Right lobe of liver (tissue), 5 donors: ENCODE results near the gene ALKBH7. TPM values are rescaled to one million over a fixed set of nuclear protein-coding genes. Genes with fewer than 3 reads are reported as not detected.

Experiments used
- microRNA-seq, 2 donors: library from miRNA; unstranded; fragments of <30 nt; microRNA quantifications; one replicate each; pipeline ENCODE4, GENCODE V29; 2019 to 2020
- small RNA-seq, 2 experiments: library from RNA; depleted of rRNA; stranded (forward); fragments of <200 nt; gene quantifications; one replicate each; pipeline ENCODE3, GENCODE V24; 2016
- total RNA-seq, 6 experiments: library from RNA; depleted of rRNA in 2 of 6; stranded (reverse); fragments of >200 nt in 2 of 6; fragmentation: NEBNext Ultra II Directional in 3 of 6; extraction: Animal tissue kit (Norgen Biotek cat#: 25700) in 3 of 6; gene quantifications; one replicate each; pipeline versions ENCODE4 v1.1.0 to v1.2.4, GENCODE V29; 2016 to 2023
- donor health status: DM: no; HTN: no; CAD: no.
- donor health status: DM: no; HTN: no; CAD: no.
- donor health status: DM: no; HTN: yes; CAD: no.
- donor health status: DM: no; HTN: yes; CAD: no.

Gene ALKBH7
- total RNA-seq, 6 experiments from 2014 or later: 60.7 to 78.4 (median 72.2) TPM

Small RNAs within 50 kb of the gene (microRNA-seq; reads per million reads assigned to microRNA genes)
- 2.0 to 4.5 reads per million in 2 donors for gene MIR3940
- 0 reads per million in 2 donors for gene MIR6790
- 0 to 3.9 reads per million in 2 donors for gene MIR6885

Small RNAs within 50 kb of the gene (small RNA-seq; reads per million reads assigned to genes)
- 0 reads per million in 2 experiments for gene MIR6790
- 0 reads per million in 2 experiments for gene MIR6885

Other genes starting within 250 kb of the ALKBH7 start
- not detected for gene ACSBG2, start 237.1 kb upstream of the ALKBH7 start, total RNA-seq
- 10 to 100 TPM; 11.3 to 24.3 (median 15.3) TPM for gene MLLT1, start 92.8 kb upstream of the ALKBH7 start, total RNA-seq
- under 1 TPM in 1 of 6 experiments, not detected in 5; 0.48 TPM for gene ACER1, start 39.2 kb upstream of the ALKBH7 start, total RNA-seq
- 100 to 1,000 TPM in 2 of 6 experiments, 10 to 100 TPM in 4; 38.0 to 112 (median 53.8) TPM for gene CLPP, start 11.3 kb upstream of the ALKBH7 start, total RNA-seq
- gene PSPN, start 3.1 kb downstream of the ALKBH7 start, total RNA-seq: 1 to 10 TPM in 3 of 6 experiments, under 1 TPM in 3; 0.55 to 1.9 (median 1.0) TPM
- 10 to 100 TPM; 12.8 to 22.7 (median 19.8) TPM for gene GTF2F1, start 20.4 kb downstream of the ALKBH7 start, total RNA-seq
- gene KHSRP, start 52.0 kb downstream of the ALKBH7 start, total RNA-seq: 10 to 100 TPM; 68.1 to 89.5 (median 76.1) TPM
- under 1 TPM in 3 of 6 experiments, not detected in 3; 0.18 to 0.60 (median 0.56) TPM for gene SLC25A41, start 61.0 kb downstream of the ALKBH7 start, total RNA-seq
- gene SLC25A23, start 87.0 kb downstream of the ALKBH7 start, total RNA-seq: 10 to 100 TPM; 23.3 to 50.0 (median 30.0) TPM
- 10 to 100 TPM; 20.6 to 56.1 (median 23.0) TPM for gene CRB3, start 91.5 kb downstream of the ALKBH7 start, total RNA-seq
- gene DENND1C, start 109.0 kb downstream of the ALKBH7 start, total RNA-seq: 1 to 10 TPM in 5 of 6 experiments, under 1 TPM in 1; 0.90 to 2.7 (median 1.8) TPM
- gene TUBB4A, start 129.5 kb downstream of the ALKBH7 start, total RNA-seq: 10 to 100 TPM in 2 of 6 experiments, 1 to 10 TPM in 1, under 1 TPM in 3; 0.24 to 19.2 (median 1.4) TPM
- 1 to 10 TPM in 1 of 6 experiments, under 1 TPM in 2, not detected in 3; 0.27 to 1.6 (median 0.55) TPM for gene TNFSF9, start 158.2 kb downstream of the ALKBH7 start, total RNA-seq
- gene CD70, start 218.4 kb downstream of the ALKBH7 start, total RNA-seq: not detected